Choroid plexus epithelial cell (primary cell): Measurements from ENCODE around the gene NCS1.

Experiments
- DNase-seq: peaks from one replicate; pipeline ENCODE4 v3.0.0-alpha.2; 2010; ENCODE audit warnings: low read depth
- H3K4me3 ChIP-seq: 2 replicates; pipeline ENCODE4 v1.5.1; 2011; ENCODE audit warnings: low read depth, mild to moderate bottlenecking, control low read depth, low read length, moderate library complexity
- CTCF ChIP-seq: conservative IDR thresholded peaks from 2 replicates; pipeline ENCODE4 v1.5.1; 2011; ENCODE audit warnings: low read depth, mild to moderate bottlenecking, control low read depth, inconsistent platforms, low read length, moderate library complexity

The NCS1 gene

GRCh38 chr9:130201974-130202373 is 29.8 kb downstream of the NCS1 start:
- TF ChIP-seq CTCF: no peak
- DNase-seq: no peak
- no peak overlapping the region for H3K4me3 ChIP-seq

GRCh38 chr9:130204341-130204740 is 32.1 kb downstream of the NCS1 start:
- TF ChIP-seq CTCF: no peak
- DNase-seq: no peak
- H3K4me3 ChIP-seq: no peak overlapping the region

GRCh38 chr9:130204959-130205358 is 32.8 kb downstream of the NCS1 start:
- no peak overlapping the region for H3K4me3 ChIP-seq
- TF ChIP-seq CTCF: no peak
- no peak for DNase-seq

DNA sequence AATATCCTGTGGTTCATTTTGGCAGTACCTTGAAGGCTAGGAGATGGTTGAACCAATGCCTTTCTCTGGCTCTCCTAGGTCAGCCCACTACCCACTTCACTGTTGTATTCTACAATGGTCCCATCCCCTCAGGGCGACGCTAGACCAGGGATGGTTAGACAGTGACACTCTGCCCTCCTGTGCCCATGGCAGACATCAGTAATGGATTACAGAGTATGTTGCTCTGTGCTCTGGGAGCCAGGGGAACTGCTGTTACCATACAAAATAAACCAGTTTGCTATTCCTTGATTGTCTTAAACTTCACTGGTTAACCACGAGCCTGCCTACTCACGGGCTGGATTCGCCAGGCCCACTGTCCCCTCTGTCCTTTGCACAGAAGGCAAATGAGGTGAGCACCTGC is 33.7 kb downstream of the NCS1 start:
- no peak for TF ChIP-seq CTCF
- no peak for DNase-seq
- no peak overlapping the region for H3K4me3 ChIP-seq

GRCh38 chr9:130206579-130206978 is 34.4 kb downstream of the NCS1 start:
- DNase-seq: no peak

DNA sequence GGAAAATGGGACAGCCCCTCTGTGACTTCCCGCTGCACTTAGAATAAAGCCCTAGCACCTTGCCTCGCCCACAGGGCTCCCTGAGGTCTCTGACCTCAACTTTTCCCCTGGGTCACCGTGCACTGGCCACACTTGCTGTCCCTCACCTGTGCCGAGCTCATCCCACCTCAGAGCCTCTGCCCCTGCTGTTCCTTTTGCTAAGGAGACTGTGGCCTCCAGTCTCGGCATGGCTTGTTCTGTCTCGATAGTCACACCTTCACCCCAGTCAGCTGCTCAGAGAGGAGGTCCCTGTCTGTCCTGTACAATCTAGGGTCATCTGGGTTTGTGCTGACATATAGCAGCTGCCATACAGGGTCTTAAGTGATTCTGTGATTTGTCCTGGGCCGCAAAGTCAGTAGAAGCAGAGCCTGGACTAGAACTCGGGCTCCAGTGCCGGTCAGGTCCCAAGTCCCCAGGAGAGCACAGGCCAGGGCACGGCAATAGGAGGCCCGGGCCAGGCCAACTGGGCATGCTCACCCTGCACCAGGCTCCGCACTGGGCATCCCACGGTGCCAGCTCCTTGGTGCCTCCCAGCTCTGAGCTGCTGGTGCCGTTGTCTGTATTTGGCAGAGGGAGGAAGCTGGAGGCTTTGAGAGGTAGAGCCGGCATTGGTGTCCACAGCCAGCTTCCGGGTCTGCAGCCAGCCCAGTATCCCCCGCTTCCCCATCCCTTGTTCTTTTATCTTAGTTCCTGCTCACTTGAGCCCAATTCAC is 35.2 kb downstream of the NCS1 start:
- no peak for TF ChIP-seq CTCF

More at GRCh38 chr9:130206579-130206978, 34.4 kb downstream of the NCS1 start:
- TF ChIP-seq CTCF: no peak
- no peak overlapping the region for H3K4me3 ChIP-seq

More for the DNA sequence above, 35.2 kb downstream of the NCS1 start:
- DNase-seq: no peak
- no peak overlapping the region for H3K4me3 ChIP-seq
